Stimulated activated CD8-positive, alpha-beta memory T cell treated with anti-CD3 and anti-CD28 coated beads, Interleukin-12 subunit alpha, Interleukin-12 subunit beta, amount 100 ng/mL, for 24 hours (primary cell): ENCODE measurements around the gene TSC22D2.
"Not testable (repeated sequence)": the region's sequence is repeated elsewhere in the genome, so short reads cannot be mapped to it uniquely, and the experiment has no call there.

ENCODE experiments used
- DNase-seq: peaks from one replicate; pipeline ENCODE4 v3.0.0-alpha.2; 2020; ENCODE audit errors: extremely low read depth

Gene TSC22D2

GRCh38 chr3:150484410-150484809 is 76.3 kb downstream of the TSC22D2 start:
- DNase-seq, result no peak

- DNase-seq, result no peak
Observed at GRCh38 chr3:150488867-150489266, 80.8 kb downstream of the TSC22D2 start.

- DNase-seq, result no peak
Observed at GRCh38 chr3:150490277-150490986, 82.3 kb downstream of the TSC22D2 start.

- no peak for DNase-seq
Observed at GRCh38 chr3:150494411-150494977, 86.4 kb downstream of the TSC22D2 start.

GRCh38 chr3:150495149-150495548 is 87.1 kb downstream of the TSC22D2 start:
- no peak for DNase-seq

- no peak for DNase-seq
Observed at GRCh38 chr3:150495563-150496168, 87.6 kb downstream of the TSC22D2 start.

GRCh38 chr3:150497956-150498355 is 89.9 kb downstream of the TSC22D2 start:
- DNase-seq, result no peak

- not testable (repeated sequence) for DNase-seq
Observed at GRCh38 chr3:150500960-150501359, 92.9 kb downstream of the TSC22D2 start.

GRCh38 chr3:150503402-150504099 is 95.5 kb downstream of the TSC22D2 start:
- DNase-seq, result no peak

GRCh38 chr3:150504483-150504882 is 96.4 kb downstream of the TSC22D2 start:
- no peak for DNase-seq

- no peak for DNase-seq
Observed at GRCh38 chr3:150508401-150508800, 100.3 kb downstream of the TSC22D2 start.

- DNase-seq, result no peak
Observed at GRCh38 chr3:150509780-150510179, 101.7 kb downstream of the TSC22D2 start.

- DNase-seq, result no peak
Observed at GRCh38 chr3:150511122-150511821, 103.2 kb downstream of the TSC22D2 start.

- no peak for DNase-seq
Observed at GRCh38 chr3:150515210-150515609, 107.1 kb downstream of the TSC22D2 start.
